Urinary bladder (tissue), 4 donors: ENCODE measurements around the gene SLC15A2. TPM values are rescaled to one million over a fixed set of nuclear protein-coding genes. Genes with fewer than 3 reads are reported as not detected.

Source experiments
- DNase-seq: peaks from one replicate; pipeline ENCODE4 v3.0.0-alpha.2; 2015; ENCODE audit errors: extremely low spot score
- H3K27ac ChIP-seq: one replicate; pipeline ENCODE4 v1.5.1; 2013; ENCODE audit warnings: low read depth, mild to moderate bottlenecking, moderate library complexity
- H3K36me3 ChIP-seq: one replicate; pipeline ENCODE4 v1.6.1; 2013; ENCODE audit warnings: mild to moderate bottlenecking, moderate library complexity; ENCODE audit not compliant: insufficient read depth
- H3K4me1 ChIP-seq: one replicate; pipeline ENCODE4 v1.6.1; 2013; ENCODE audit warnings: mild to moderate bottlenecking, moderate library complexity; ENCODE audit not compliant: insufficient read depth
- H3K4me3 ChIP-seq: one replicate; pipeline ENCODE4 v1.5.1; 2013; ENCODE audit warnings: low read depth, low read length
- WGBS: extraction: QIAGEN DNeasy Blood & Tissue Kit; methylation state at CpG from one replicate; pipeline ENCODE4 v1.1.7; 2013; 5-methylcytosine and 5-hydroxymethylcytosine counted together
- polyA plus RNA-seq: library from polyadenylated mRNA; stranded (reverse); fragments of 200-250 nt; gene quantifications from one replicate; pipeline ENCODE4 v1.2.3, GENCODE V29; 2013
- total RNA-seq: library from RNA; depleted of rRNA; stranded (reverse); fragments of >200 nt; gene quantifications from one replicate; pipeline ENCODE4 v1.2.3, GENCODE V29; 2014
- donor health status: healthy with polysubstance abuse.
- donor health status: healthy.

SLC15A2 gene
- total and polyA plus RNA-seq, 2 donors = 0.65 to 14.0 TPM

GRCh38 chr3:121979734-121980449 is 85.7 kb downstream of the SLC15A2 start:
- H3K27ac ChIP-seq = no peak overlapping the region
- H3K36me3 ChIP-seq = no peaks in the 10 kb centered on the region
- no peaks in the 10 kb centered on the region for H3K4me1 ChIP-seq
- DNase-seq = no peak
- no peak overlapping the region for H3K4me3 ChIP-seq

- Histone ChIP-seq H3K36me3 (no peaks in the 10 kb centered on the region), H3K27ac (no peak overlapping the region), H3K4me1 (no peaks in the 10 kb centered on the region), H3K4me3 (no peak overlapping the region)
- DNase-seq = no peak
- 76% methylated on average over 5 of the region's 5 CpGs for WGBS
Observed at GRCh38 chr3:121980450-121980796, 86.2 kb downstream of the SLC15A2 start.

GRCh38 chr3:121981473-121981872 is 87.3 kb downstream of the SLC15A2 start:
- H3K4me3 ChIP-seq = no peak overlapping the region
- 69% methylated on average over 2 of the region's 2 CpGs for WGBS

GRCh38 chr3:121985846-121986245 is 91.6 kb downstream of the SLC15A2 start:
- DNase-seq = no peak
- H3K4me1 ChIP-seq = no peaks in the 10 kb centered on the region
- WGBS = 78% methylated on average over 2 of the region's 2 CpGs
- no peak overlapping the region for H3K27ac ChIP-seq
- no peak overlapping the region for H3K4me3 ChIP-seq
- peaks cover 2% of the 10 kb centered on the region for H3K36me3 ChIP-seq

More at GRCh38 chr3:121981473-121981872, 87.3 kb downstream of the SLC15A2 start:
- no peaks in the 10 kb centered on the region for H3K4me1 ChIP-seq
- DNase-seq = no peak
- no peak overlapping the region for H3K27ac ChIP-seq
- no peaks in the 10 kb centered on the region for H3K36me3 ChIP-seq

- Histone ChIP-seq H3K36me3 (peaks cover 2% of the 10 kb centered on the region), H3K27ac (no peak overlapping the region), H3K4me1 (no peaks in the 10 kb centered on the region), H3K4me3 (no peak overlapping the region)
- WGBS = 82% methylated on average over 2 of the region's 2 CpGs
- DNase-seq = no peak
Observed at GRCh38 chr3:121988146-121988545, 93.9 kb downstream of the SLC15A2 start.

- Histone ChIP-seq H3K36me3 (peaks cover 2% of the 10 kb centered on the region), H3K4me1 (no peaks in the 10 kb centered on the region), H3K4me3 (no peak overlapping the region), H3K27ac (no peak overlapping the region)
- DNase-seq = no peak
Observed at GRCh38 chr3:121989943-121990342, 95.7 kb downstream of the SLC15A2 start.

- DNase-seq = no peak
- Histone ChIP-seq H3K4me3 (no peak overlapping the region), H3K27ac (no peak overlapping the region), H3K4me1 (no peaks in the 10 kb centered on the region), H3K36me3 (no peaks in the 10 kb centered on the region)
- WGBS = 95% methylated on average over 31 of the region's 31 CpGs
Observed at GRCh38 chr3:121992601-121993560, 98.7 kb downstream of the SLC15A2 start.

Other genes with a start within 250 kb of the SLC15A2 start
- 11.6 TPM for gene HCLS1, start 233.5 kb upstream of the SLC15A2 start, total RNA-seq
- 44.9 TPM for gene HCLS1, start 233.5 kb upstream of the SLC15A2 start, polyA plus RNA-seq
- 95.0 TPM for gene GOLGB1, start 144.7 kb upstream of the SLC15A2 start, total RNA-seq
- gene GOLGB1, start 144.7 kb upstream of the SLC15A2 start, polyA plus RNA-seq = 19.6 TPM
- 41.1 TPM for gene IQCB1, start 59.3 kb upstream of the SLC15A2 start, total RNA-seq
- gene IQCB1, start 59.3 kb upstream of the SLC15A2 start, polyA plus RNA-seq = 13.0 TPM
- gene EAF2, start 59.2 kb upstream of the SLC15A2 start, total RNA-seq = 16.4 TPM
- 5.5 TPM for gene EAF2, start 59.2 kb upstream of the SLC15A2 start, polyA plus RNA-seq
- gene ILDR1, start 127.8 kb downstream of the SLC15A2 start, total RNA-seq = 1.2 TPM
- gene ILDR1, start 127.8 kb downstream of the SLC15A2 start, polyA plus RNA-seq = 1.2 TPM
- 6.1 TPM for gene CD86, start 161.0 kb downstream of the SLC15A2 start, total RNA-seq
- gene CD86, start 161.0 kb downstream of the SLC15A2 start, polyA plus RNA-seq = 3.4 TPM